Body of pancreas (tissue), 4 donors: ENCODE measurements around the gene SCN3A. TPM values are rescaled to one million over a fixed set of nuclear protein-coding genes. Genes with fewer than 3 reads are reported as not detected.

ENCODE experiments used
- ATAC-seq: fragments of 150-250 bp; one replicate; pipeline ENCODE4 v1.9.1; 2016
- DNase-seq, 4 donors: peaks; one replicate each; pipeline ENCODE4 v3.0.0-alpha.2; 2019
- H3K27ac ChIP-seq, 4 donors: fragments of 200-600 bp; sonication (generic); 1 replicate in 3 of 4; 2 replicates in 1 of 4; pipeline versions ENCODE4 v1.5.1 to v1.6.1; 2016 to 2019; ENCODE audit warnings: mild to moderate bottlenecking in 1 of 4, mixed read lengths in 1 of 4, moderate library complexity in 1 of 4
- H3K27me3 ChIP-seq, 2 donors: fragments of 200-600 bp; sonication (generic); one replicate each; pipeline ENCODE4 v1.6.0; 2016; ENCODE audit warnings: mild to moderate bottlenecking in 1 of 2
- H3K36me3 ChIP-seq, 2 donors: fragments of 200-600 bp; sonication (generic); replicated peaks in 1 of 2; 2 replicates each; pipeline ENCODE4 v1.5.1; 2016; ENCODE audit warnings: low read depth in 2 of 2; ENCODE audit not compliant: insufficient read depth in 1 of 2
- H3K4me1 ChIP-seq: fragments of 200-600 bp; sonication (generic); one replicate; pipeline ENCODE4 v1.6.0; 2016
- H3K4me3 ChIP-seq, 2 donors: fragments of 200-600 bp; sonication (generic); 1 replicate in 1 of 2; 2 replicates in 1 of 2; pipeline ENCODE4 v1.5.1; 2016 to 2019
- H3K9me3 ChIP-seq, 3 donors: fragments of 200-600 bp; sonication (generic); 1 replicate in 2 of 3; 2 replicates in 1 of 3; pipeline ENCODE4 v1.5.1; 2016
- CTCF ChIP-seq, 7 experiments: fragments of 450-650 bp in 4 of 7; fragments of 200-600 bp in 3 of 7; sonication (generic) in 3 of 7; IDR thresholded peaks; one replicate each; pipeline ENCODE4 v1.5.1; 2016 to 2019; ENCODE audit warnings: antibody characterized with exemption in 7 of 7
- POLR2A ChIP-seq, 3 donors: fragments of 450-650 bp; IDR thresholded peaks; one replicate each; pipeline ENCODE4 v1.6.1; 2016; ENCODE audit warnings: antibody characterized with exemption in 3 of 3, mild to moderate bottlenecking in 2 of 3
- WGBS, 2 donors: methylation state at CpG; one replicate each; pipeline ENCODE4 v1.1.5; 2017; 5-methylcytosine and 5-hydroxymethylcytosine counted together
- intact Hi-C: fragments of 100-400 bp; cut with DNase I; formaldehyde crosslinking; loops from one replicate; pipeline ENCODE4 v1.15.1; 2023
- total RNA-seq, 2 donors: library from RNA; depleted of rRNA; stranded (reverse); fragments of >200 nt; gene quantifications; one replicate each; pipeline ENCODE4 v1.1.0, GENCODE V29; 2016

Gene SCN3A
- total RNA-seq, 2 donors from 2014 or later, result 0.33 to 0.52 TPM

- Histone ChIP-seq H3K27ac (no peak overlapping the region), H3K4me1 (no peaks in the 10 kb centered on the region), H3K36me3 (no peaks in the 10 kb centered on the region), H3K27me3 (no peaks in the 10 kb centered on the region), H3K9me3 (no peaks in the 10 kb centered on the region), H3K4me3 (no peak overlapping the region)
- no peak for DNase-seq
- TF ChIP-seq CTCF (IDR thresholded peaks at IDR 0.05) (no peak), POLR2A (IDR thresholded peaks at IDR 0.05) (no peak)
- ATAC-seq, result no peak
- intact Hi-C loops, result no loop called here
- 74 to 95% methylated on average over 5 of the region's 5 CpGs for WGBS, 2 donors
These were observed 54.4 kb downstream of the SCN3A start for GRCh38 chr2:165149439-165149838.

DNA sequence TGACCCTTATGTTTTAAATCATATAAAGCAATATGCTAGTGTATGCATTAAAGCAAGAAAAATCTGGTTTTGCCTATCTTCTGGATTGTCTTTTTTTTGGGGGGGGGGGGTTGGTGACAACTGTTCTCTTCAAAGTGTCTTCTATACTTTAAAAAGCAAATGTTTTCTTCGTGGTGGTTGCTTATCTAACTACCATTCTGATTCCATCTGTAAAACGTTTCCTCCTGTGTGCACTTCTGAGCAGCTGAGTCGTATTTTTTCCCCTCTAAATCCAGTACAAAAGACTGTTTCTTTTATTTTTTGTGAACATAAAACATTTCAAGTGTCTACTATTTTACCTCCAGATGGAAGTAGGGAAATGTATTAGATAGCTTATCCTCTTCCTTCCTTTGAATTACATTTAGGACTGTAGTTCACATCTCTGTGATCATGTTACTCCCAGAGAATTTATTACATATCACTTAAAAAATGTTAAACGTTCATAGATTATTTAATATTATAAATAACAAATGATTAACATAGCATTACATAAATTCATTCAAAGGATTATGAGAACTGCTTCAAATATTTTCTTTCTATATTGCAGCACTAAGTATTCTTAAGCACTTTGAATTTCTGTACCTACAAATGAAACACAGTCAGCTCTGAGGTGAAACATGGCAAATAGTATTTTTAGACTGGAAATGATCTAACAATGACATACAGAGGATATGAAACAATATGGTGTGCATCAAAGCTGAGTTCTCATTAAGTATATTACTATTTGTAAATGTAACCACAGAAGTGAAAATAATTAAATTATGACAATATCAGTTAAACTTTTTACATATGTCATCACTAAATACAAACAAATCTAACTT is 56.4 kb downstream of the SCN3A start:
- WGBS, 2 donors, result 23 to 36% methylated on average over 4 of the region's 4 CpGs
- no peak for ATAC-seq
- H3K36me3 ChIP-seq, result no peaks in the 10 kb centered on the region
- no peak for TF ChIP-seq POLR2A (IDR thresholded peaks at IDR 0.05)
- no peak for TF ChIP-seq CTCF (IDR thresholded peaks at IDR 0.05)
- H3K27ac ChIP-seq, result no peak overlapping the region
- no peak overlapping the region for H3K4me3 ChIP-seq
- H3K9me3 ChIP-seq, result no peaks in the 10 kb centered on the region
- intact Hi-C loops, result no loop called here
- H3K27me3 ChIP-seq, result no peaks in the 10 kb centered on the region
- no peaks in the 10 kb centered on the region for H3K4me1 ChIP-seq
- no peak for DNase-seq

DNA sequence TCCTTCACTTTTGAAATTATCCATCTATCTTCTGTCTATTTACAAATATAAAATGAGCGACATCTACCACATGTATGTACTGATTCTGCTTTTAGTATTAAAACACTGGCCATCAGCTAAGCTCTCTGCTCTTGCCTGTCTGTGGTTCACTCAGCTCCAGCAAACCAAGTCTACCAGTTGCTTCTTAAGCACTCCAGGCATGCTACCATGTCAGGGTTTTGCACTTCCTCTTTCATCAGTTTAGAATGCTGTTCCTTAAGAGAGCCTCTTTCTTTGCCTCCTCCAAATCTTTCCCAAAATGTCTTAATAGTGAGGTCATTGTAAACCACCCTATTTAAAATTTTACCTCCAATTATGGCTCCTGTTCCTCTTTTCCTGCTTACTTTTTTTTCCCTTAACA is 59.5 kb downstream of the SCN3A start:
- no peak for ATAC-seq
- no peak for DNase-seq
- intact Hi-C loops, result no loop called here
- no peaks in the 10 kb centered on the region for H3K4me1 ChIP-seq
- no peaks in the 10 kb centered on the region for H3K9me3 ChIP-seq
- 75 to 81% methylated on average over 1 of the region's 1 CpG for WGBS, 2 donors
- H3K36me3 ChIP-seq, result no peaks in the 10 kb centered on the region
- H3K27ac ChIP-seq, result no peak overlapping the region
- H3K27me3 ChIP-seq, result no peaks in the 10 kb centered on the region
- TF ChIP-seq POLR2A (IDR thresholded peaks at IDR 0.05), result no peak
- no peak for TF ChIP-seq CTCF (IDR thresholded peaks at IDR 0.05)
- H3K4me3 ChIP-seq, result no peak overlapping the region

- Histone ChIP-seq H3K9me3 (no peaks in the 10 kb centered on the region), H3K4me1 (no peaks in the 10 kb centered on the region), H3K4me3 (no peak overlapping the region), H3K27me3 (no peaks in the 10 kb centered on the region), H3K36me3 (no peaks in the 10 kb centered on the region), H3K27ac (no peak overlapping the region)
- intact Hi-C loops, result no loop called here
- ATAC-seq (no peak), DNase-seq (no peak)
- TF ChIP-seq POLR2A (IDR thresholded peaks at IDR 0.05), result no peak
- TF ChIP-seq CTCF (IDR thresholded peaks at IDR 0.05), result no peak
- 45 to 75% methylated on average over 1 of the region's 1 CpG for WGBS, 2 donors
These were observed 62.1 kb downstream of the SCN3A start for GRCh38 chr2:165141601-165142354.
